Panc1 (cell line): ENCODE results near the gene NINL. TPM values are rescaled to one million over a fixed set of nuclear protein-coding genes. Genes with fewer than 3 reads are reported as not detected.

ENCODE experiments used
- ATAC-seq: fragments of 200-7000 bp; cut with Tn5 transposase; 2 replicates; pipeline ENCODE4 v1.9.1; 2020; ENCODE audit warnings: mild to moderate bottlenecking, moderate library complexity
- BruUV-seq: library from RNA; stranded (reverse); fragments of 400-500 nt; replicated peaks from 2 replicates; lab custom pipeline; 2021; lab: Mats Ljungman, UMichigan
- CTCF ChIA-PET: fragments of 300-600 bp; sonication (Branson Sonifier 250); formaldehyde crosslinking; loops from one replicate; lab custom pipeline; 2022; ENCODE audit warnings: antibody characterized with exemption; lab: Charles Lee
- POLR2A ChIA-PET: fragments of 300-600 bp; sonication (Branson Sonifier 250); formaldehyde crosslinking; loops from one replicate; lab custom pipeline; 2022; ENCODE audit warnings: antibody characterized with exemption; lab: Charles Lee
- DNase-seq: peaks from one replicate; pipeline ENCODE4 v3.0.0-alpha.2; 2010; ENCODE audit warnings: low read depth, low spot score
- H3K27ac ChIP-seq: 2 replicates; pipeline ENCODE4 v1.5.1; 2011; ENCODE audit warnings: mild to moderate bottlenecking, low read length, inconsistent platforms
- H3K27me3 ChIP-seq: fragments of 200-500 bp; sonication (Bioruptor generic); 2 replicates; pipeline ENCODE4 v1.6.0; 2014; ENCODE audit warnings: low read length, inconsistent platforms; ENCODE audit not compliant: control insufficient read depth, insufficient read depth
- H3K36me3 ChIP-seq: fragments of 200-500 bp; sonication (Bioruptor generic); 2 replicates; pipeline ENCODE4 v1.5.1; 2014; ENCODE audit warnings: inconsistent platforms, mild to moderate bottlenecking, low read length, moderate library complexity; ENCODE audit not compliant: control insufficient read depth, insufficient read depth
- H3K4me1 ChIP-seq: 2 replicates; pipeline ENCODE4 v1.5.1; 2011; ENCODE audit warnings: inconsistent platforms, mild to moderate bottlenecking, low read length, moderate library complexity; ENCODE audit not compliant: control insufficient read depth, insufficient read depth
- H3K4me3 ChIP-seq, 2 experiments: 2 replicates each; pipeline ENCODE4 v1.5.1; 2011 to 2012; ENCODE audit warnings: low read depth in 2 of 2, low read length in 2 of 2, mild to moderate bottlenecking in 2 of 2, inconsistent platforms in 1 of 2, moderate library complexity in 1 of 2
- H3K9me3 ChIP-seq: fragments of 200-500 bp; sonication (Bioruptor generic); 2 replicates; pipeline ENCODE4 v1.5.1; 2014; ENCODE audit warnings: low read depth, mild to moderate bottlenecking, inconsistent platforms, low read length, moderate library complexity; ENCODE audit not compliant: control insufficient read depth, insufficient read depth
- CTCF ChIP-seq: fragments of 450-650 bp; IDR thresholded peaks from 2 replicates; pipeline ENCODE4 v1.5.1; 2017; ENCODE audit warnings: mild to moderate bottlenecking
- POLR2AphosphoS5 ChIP-seq: IDR thresholded peaks from 2 replicates; pipeline ENCODE4 v1.6.1; 2012; ENCODE audit warnings: mild to moderate bottlenecking, low read depth, low read length, moderate library complexity
- REST ChIP-seq, 2 experiments: IDR thresholded peaks; 2 replicates each; pipeline ENCODE4 v1.6.1; 2011 to 2012; ENCODE audit warnings: low read depth in 2 of 2, control low read depth in 1 of 2, low read length in 1 of 2, mild to moderate bottlenecking in 1 of 2, moderate library complexity in 1 of 2; ENCODE audit not compliant: insufficient read depth in 1 of 2
- SIN3A ChIP-seq: IDR thresholded peaks from 2 replicates; pipeline ENCODE4 v1.6.1; 2012; ENCODE audit warnings: low read depth, mild to moderate bottlenecking, low read length, moderate library complexity, borderline replicate concordance; ENCODE audit not compliant: insufficient read depth
- TCF7L2 ChIP-seq: IDR thresholded peaks from 2 replicates; pipeline ENCODE4 v1.6.1; 2011; ENCODE audit warnings: mild to moderate bottlenecking, low read depth, low read length, inconsistent platforms
- in situ Hi-C: cut with HindIII; loops from 2 replicates; pipeline ENCODE4 v1.10.0; 2016; ENCODE audit warnings: low sequenced_read_pairs, low pct_unique_long_range_greater_than_20kb
- intact Hi-C: fragments of 100-400 bp; cut with micrococcal nuclease; formaldehyde crosslinking; loops from one replicate; pipeline ENCODE4 v1.10.0; 2022; ENCODE audit not compliant: unreplicated experiment
- total RNA-seq: library from RNA; stranded (reverse); gene quantifications from one replicate; pipeline ENCODE4 v1.2.1, GENCODE V29; 2021; ENCODE audit not compliant: unreplicated experiment

The NINL gene
- total RNA-seq, 1 experiment from 2014 or later: 25.0 TPM

- TF ChIP-seq REST (IDR thresholded peaks at IDR 0.05; ENCODE audit: insufficient read depth in 1 of 2, low read depth in 2 of 2, low read length in 1 of 2): no peak
- no peak for TF ChIP-seq TCF7L2
- TF ChIP-seq SIN3A: no peak
- no peak for TF ChIP-seq POLR2AphosphoS5
- no peak for TF ChIP-seq CTCF
- Histone ChIP-seq H3K4me3 (no peak overlapping the region), H3K4me1 (no peaks in the 10 kb centered on the region), H3K27ac (no peak overlapping the region), H3K9me3 (no peaks in the 10 kb centered on the region), H3K36me3 (peaks cover 15% of the 10 kb centered on the region; the same call in 1 of the 2 replicates), H3K27me3 (no peaks in the 10 kb centered on the region)
- intact Hi-C loops: no loop called here
- ChIA-PET CTCF (no interaction called here), POLR2A (interaction anchor here (0.7 kb wide), 1 partner anchor 142 kb away, joined by 10 read pairs; no protein-coding TSS in a partner anchor)
- in situ Hi-C loops: no loop called here
- no peak for ATAC-seq
- no peak for DNase-seq
- BruUV-seq: no TSS peak
Observed at GRCh38 chr20:25437153-25437581, 148.2 kb downstream of the NINL start.

GRCh38 chr20:25424536-25424935 lies 160.8 kb downstream of the NINL start:
- no peaks in the 10 kb centered on the region for H3K4me1 ChIP-seq
- intact Hi-C loops: no loop called here
- BruUV-seq: no TSS peak
- ATAC-seq (no peak), DNase-seq (no peak)
- in situ Hi-C loops: no loop called here
- CTCF ChIA-PET: no interaction called here
- H3K36me3 ChIP-seq: peaks cover 14% of the 10 kb centered on the region; the same call in 1 of the 2 replicates
- H3K27me3 ChIP-seq: no peaks in the 10 kb centered on the region
- H3K9me3 ChIP-seq: no peaks in the 10 kb centered on the region
- H3K27ac ChIP-seq: no peak overlapping the region
- POLR2A ChIA-PET: no interaction called here
- no peak overlapping the region for H3K4me3 ChIP-seq
- TF ChIP-seq SIN3A (no peak), POLR2AphosphoS5 (no peak), CTCF (no peak), TCF7L2 (no peak), REST (IDR thresholded peaks at IDR 0.05; ENCODE audit: insufficient read depth in 1 of 2, low read depth in 2 of 2, low read length in 1 of 2) (no peak)
